HG03558 (cell line): ENCODE measurements around the gene SHLD3.
"Not testable (repeated sequence)": the region's sequence is repeated elsewhere in the genome, so short reads cannot be mapped to it uniquely, and the experiment has no call there.

ENCODE experiments used
- ATAC-seq: cut with Tn5 transposase; IDR thresholded peaks from one replicate; pipeline ENCODE4 v1.9.1; 2021; ENCODE audit warnings: moderate number of reproducible peaks; ENCODE audit not compliant: unreplicated experiment; ENCODE audit errors: extremely low read depth

The SHLD3 gene

GRCh38 chr5:65624571-65625555 is at the start of gene SHLD3, which contains the start of gene TRAPPC13:
SHLD3 (plus strand) TSS chr5:65625027; CDS start chr5:65629588, 4,561 bp downstream.
TRAPPC13 (plus strand) TSS chr5:65625027; CDS start chr5:65625061, 34 bp downstream.
- ATAC-seq, result peak; percentile 34

GRCh38 chr5:65577141-65577540 is 47.7 kb upstream of the SHLD3 start:
- ATAC-seq, result no peak

- no peak for ATAC-seq
Observed at GRCh38 chr5:65588694-65589093, 36.1 kb upstream of the SHLD3 start.

- ATAC-seq, result not testable (repeated sequence)
Observed at GRCh38 chr5:65601761-65602160, 23.1 kb upstream of the SHLD3 start.

GRCh38 chr5:65611524-65611923 is 13.3 kb upstream of the SHLD3 start:
- ATAC-seq, result no peak

GRCh38 chr5:65612298-65612907 is 12.4 kb upstream of the SHLD3 start:
- ATAC-seq, result no peak

GRCh38 chr5:65620021-65620420 is 4.8 kb upstream of the SHLD3 start:
- ATAC-seq, result no peak

- ATAC-seq, result not testable (repeated sequence)
Observed at GRCh38 chr5:65621961-65622360, 2.9 kb upstream of the SHLD3 start.

- ATAC-seq, result no peak
Observed at GRCh38 chr5:65623482-65623881, 1.3 kb upstream of the SHLD3 start.

- ATAC-seq, result peak; percentile 86
Observed at GRCh38 chr5:65624025-65624570, 729 bp upstream of the SHLD3 start, which contains the start of gene TRIM23. TRIM23 (minus strand) TSS chr5:65624333; CDS start chr5:65624274, 59 bp downstream.

- no peak for ATAC-seq
Observed at GRCh38 chr5:65625743-65626142, 916 bp downstream of the SHLD3 start.

- ATAC-seq, result no peak
Observed at GRCh38 chr5:65630981-65631380, 6.2 kb downstream of the SHLD3 start.

- no peak for ATAC-seq
Observed at GRCh38 chr5:65640240-65640639, 15.4 kb downstream of the SHLD3 start.

- no peak for ATAC-seq
Observed at GRCh38 chr5:65646938-65647337, 22.1 kb downstream of the SHLD3 start.

GRCh38 chr5:65647941-65648340 is 23.1 kb downstream of the SHLD3 start:
- no peak for ATAC-seq

- ATAC-seq, result no peak
Observed at GRCh38 chr5:65651144-65651543, 26.3 kb downstream of the SHLD3 start.

- no peak for ATAC-seq
Observed at GRCh38 chr5:65654713-65655112, 29.9 kb downstream of the SHLD3 start.

GRCh38 chr5:65663804-65664521 is 39.1 kb downstream of the SHLD3 start:
- ATAC-seq, result no peak

GRCh38 chr5:65668696-65669095 is 43.9 kb downstream of the SHLD3 start:
- no peak for ATAC-seq

GRCh38 chr5:65672796-65673195 is 48.0 kb downstream of the SHLD3 start:
- ATAC-seq, result no peak
